NCI-H187 (cell line): Measurements from ENCODE around the gene RPL41.
"Not testable (repeated sequence)": the region's sequence is repeated elsewhere in the genome, so short reads cannot be mapped to it uniquely, and the experiment has no call there.

Source experiments
- DNase-seq, 2 experiments: peaks; one replicate each; lab custom pipeline; 2025; lab: John Stamatoyannopoulos, UW

Gene RPL41

DNA sequence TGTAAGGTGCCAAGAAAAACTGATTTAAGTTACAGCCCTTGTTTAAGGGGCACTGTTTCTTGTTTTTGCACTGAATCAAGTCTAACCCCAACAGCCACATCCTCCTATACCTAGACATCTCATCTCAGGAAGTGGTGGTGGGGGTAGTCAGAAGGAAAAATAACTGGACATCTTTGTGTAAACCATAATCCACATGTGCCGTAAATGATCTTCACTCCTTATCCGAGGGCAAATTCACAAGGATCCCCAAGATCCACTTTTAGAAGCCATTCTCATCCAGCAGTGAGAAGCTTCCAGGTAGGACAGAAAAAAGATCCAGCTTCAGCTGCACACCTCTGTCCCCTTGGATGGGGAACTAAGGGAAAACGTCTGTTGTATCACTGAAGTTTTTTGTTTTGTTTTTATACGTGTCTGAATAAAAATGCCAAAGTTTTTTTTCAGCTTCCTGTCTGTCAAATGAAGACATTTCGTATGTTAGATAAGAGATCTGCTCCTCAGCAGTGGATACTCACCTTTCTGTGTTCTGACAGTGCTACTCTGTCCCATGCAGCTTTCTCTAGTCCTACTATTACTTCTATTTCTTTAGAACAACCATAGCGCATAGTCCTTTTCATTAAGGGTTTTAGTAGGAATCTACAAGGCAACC is 13.2 kb upstream of the RPL41 start:
- DNase-seq = no peak

DNA sequence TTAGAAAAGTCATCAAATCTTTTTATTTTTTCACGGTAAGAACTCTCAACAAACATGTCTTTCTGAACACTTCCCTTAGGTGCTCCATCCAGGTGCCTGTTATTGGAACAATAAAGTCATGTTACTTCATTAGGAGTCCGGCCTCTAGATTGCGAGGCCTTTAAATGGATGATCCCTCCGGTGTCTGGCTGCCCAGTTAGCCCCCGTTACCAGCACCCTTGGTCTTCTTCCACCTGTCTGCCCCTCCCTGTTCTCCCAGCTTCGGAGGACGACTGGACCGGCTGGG is 12.7 kb upstream of the RPL41 start:
- no peak for DNase-seq

DNA sequence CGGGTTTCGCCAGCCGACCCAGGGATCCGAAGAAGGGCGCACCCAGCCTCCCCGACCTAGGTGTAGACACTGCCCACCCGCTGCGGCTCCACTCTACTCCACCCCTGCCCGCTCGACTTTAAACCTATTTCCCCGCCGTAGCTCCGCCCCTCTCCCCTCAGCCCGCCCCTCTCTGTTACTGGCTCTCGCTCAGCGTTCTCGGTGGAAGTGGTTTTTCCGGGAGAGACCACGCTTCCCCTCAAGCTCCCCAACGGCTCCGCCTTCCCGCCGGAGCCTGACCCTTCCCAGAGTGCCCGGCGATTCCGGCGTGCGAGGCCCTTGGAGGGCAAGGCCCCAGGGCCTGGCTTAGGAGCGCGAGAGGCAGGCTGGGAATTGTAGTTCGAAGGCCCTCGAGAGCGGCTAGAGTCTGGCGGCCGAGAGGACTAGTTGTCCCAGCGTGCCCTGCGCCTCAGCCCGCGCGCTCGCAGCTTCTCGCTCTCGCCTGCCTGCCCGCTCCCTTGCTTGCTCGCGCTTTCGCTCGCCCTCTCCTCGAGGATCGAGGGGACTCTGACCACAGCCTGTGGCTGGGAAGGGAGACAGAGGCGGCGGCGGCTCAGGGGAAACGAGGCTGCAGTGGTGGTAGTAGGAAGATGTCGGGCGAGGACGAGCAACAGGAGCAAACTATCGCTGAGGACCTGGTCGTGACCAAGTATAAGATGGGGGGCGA is 12.2 kb upstream of the RPL41 start, which contains the start of gene PA2G4:
TSS of gene PA2G4 (plus strand) at position 451 of the 706 bp plus-strand sequence. CDS start at position 630, 179 bp downstream.
- DNase-seq = peak; percentile 94 to 99

DNA sequence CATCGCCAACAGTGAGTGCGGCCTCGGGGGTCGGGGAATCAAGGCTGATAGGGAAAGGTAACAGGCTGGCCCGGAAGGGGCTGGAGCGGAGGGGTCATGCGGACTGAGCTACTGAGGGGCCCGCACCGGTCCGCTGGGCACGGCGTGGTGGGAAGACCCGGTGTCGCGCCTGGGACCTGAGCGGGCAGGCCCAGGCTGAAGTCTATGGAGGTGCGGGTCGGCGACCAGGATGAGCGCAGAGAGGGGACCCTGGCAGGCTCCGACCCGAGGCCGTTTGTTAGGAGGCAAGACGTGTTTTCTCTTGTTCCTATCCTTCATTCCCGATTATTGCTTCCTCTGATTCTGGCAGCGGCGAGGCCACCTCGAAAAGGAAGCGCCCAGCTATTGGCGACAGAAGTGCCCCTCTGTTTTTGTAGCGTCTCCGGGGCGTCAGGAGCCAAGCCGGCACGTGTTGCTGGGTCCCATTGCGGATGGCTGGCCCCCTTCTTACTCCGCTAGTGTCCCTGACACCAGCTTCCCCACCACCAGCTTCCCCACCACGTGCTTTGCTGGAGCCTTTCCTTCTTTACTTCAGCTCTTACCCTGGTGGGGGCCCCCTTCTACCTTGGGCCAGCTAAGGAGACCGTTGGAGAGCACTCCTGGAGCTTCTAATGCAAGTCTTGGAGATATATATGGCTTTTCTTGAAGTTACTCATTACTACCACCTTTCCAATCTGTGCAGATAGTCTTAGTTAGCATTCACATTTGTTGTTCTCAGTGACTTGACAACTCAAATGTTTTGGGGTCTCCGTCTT is 11.4 kb upstream of the RPL41 start:
- DNase-seq = no peak

DNA sequence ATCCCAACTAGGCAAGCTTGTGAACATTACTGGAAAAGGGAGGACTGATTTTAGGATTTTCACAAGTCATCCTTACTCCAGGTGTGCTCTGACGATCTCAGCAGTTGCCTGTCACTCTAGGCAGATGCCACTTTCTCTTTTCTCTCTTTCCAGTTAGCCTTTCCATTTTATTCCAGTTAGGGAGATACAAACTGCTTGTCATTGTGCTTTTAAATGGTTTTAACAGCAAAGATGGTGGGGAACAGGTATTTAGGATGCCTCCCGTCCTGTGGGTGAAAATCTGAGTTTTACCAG is 10.9 kb upstream of the RPL41 start:
- no peak for DNase-seq

DNA sequence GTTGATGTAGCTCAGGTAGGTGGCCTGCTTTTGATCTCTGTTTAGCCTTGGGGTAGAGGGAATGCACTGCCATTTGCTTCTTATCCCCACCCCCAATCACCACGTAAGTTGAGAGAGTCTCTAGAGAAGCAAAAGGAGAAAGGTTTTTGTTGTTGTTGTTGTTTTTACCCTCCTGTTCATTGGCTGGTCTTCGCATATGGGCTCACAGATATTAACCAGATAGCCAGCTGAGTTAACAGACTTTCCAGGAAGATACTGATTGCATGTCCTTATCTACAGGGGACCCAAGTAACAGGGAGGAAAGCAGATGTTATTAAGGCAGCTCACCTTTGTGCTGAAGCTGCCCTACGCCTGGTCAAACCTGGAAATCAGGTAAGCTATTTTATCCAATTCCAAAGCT is 9.2 kb upstream of the RPL41 start:
- no peak for DNase-seq

DNA sequence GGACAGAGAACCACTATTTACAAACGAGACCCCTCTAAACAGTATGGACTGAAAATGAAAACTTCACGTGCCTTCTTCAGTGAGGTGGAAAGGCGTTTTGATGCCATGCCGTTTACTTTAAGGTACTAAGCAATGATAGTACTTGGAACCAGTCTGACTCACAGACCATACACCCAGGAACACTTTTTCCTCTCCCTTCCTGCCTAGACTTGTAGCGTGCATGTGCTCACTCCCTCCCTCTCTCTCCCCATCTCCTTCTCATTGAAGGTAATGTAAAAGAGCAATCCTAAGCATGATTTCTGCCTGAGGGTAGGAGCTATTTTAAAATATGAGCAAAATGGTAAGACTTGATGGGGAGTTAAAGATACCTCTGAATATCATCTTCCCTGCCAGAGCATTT is 5.9 kb upstream of the RPL41 start:
- no peak for DNase-seq

DNA sequence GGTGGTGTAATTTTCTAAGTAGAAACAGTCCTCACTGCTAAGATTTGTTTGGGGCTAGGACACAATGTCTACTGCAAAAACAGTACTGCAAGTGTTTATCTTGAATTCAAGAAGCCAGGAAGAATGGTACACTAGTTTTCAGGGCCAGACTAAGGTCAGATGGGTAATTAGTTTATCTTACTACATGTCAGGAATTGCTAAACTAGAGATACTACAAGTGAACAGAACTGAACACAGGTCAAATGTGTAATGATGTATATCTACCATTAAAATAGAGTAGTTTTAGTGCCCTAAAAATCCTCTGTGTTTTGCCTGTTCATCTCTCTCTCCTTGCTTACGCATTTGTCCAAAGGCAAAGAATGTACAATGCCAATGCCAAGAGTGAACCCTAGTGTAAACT is 2.3 kb upstream of the RPL41 start:
- no peak for DNase-seq

DNA sequence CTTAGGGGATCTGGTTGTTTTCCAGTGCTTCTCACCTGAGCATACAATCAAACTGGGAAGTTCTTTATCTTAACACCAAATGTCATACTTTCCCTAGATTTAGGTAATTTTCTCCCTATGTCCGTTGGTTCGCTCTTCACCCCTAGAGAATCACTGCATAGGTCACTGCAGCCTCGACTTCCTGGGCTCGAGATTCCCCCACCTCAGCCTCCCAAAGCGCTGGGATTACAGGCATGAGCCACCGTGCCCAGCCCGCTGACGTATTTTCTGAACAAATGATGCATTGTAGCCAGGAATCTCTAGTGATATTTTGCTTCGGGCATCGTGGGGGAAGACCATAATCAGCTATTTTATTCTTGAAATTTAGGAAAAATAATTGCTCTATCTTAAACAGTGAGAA is 1.1 kb upstream of the RPL41 start:
- no peak for DNase-seq

DNA sequence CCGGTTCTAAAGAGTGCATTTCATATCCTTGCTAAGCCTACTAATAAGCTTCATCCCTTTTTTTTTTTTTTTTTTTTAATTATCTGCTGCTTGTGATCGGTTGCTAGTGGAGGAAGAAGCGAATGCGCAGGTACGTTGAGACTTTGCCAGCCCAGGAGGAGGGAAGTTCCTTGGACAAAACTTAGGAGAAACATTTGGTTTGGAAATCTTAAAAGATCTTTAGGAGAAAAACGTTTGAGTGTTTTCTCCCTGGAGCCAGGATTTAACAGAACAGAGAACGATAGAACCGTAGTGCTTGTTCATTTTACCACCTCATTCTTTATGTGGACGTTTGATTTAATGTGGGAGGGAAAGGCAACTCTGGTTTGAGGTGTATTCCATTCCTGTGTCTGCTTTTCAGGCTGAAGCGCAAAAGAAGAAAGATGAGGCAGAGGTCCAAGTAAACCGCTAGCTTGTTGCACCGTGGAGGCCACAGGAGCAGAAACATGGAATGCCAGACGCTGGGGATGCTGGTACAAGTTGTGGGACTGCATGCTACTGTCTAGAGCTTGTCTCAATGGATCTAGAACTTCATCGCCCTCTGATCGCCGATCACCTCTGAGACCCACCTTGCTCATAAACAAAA is 761 bp downstream of the RPL41 start:
- not testable (repeated sequence) for DNase-seq

DNA sequence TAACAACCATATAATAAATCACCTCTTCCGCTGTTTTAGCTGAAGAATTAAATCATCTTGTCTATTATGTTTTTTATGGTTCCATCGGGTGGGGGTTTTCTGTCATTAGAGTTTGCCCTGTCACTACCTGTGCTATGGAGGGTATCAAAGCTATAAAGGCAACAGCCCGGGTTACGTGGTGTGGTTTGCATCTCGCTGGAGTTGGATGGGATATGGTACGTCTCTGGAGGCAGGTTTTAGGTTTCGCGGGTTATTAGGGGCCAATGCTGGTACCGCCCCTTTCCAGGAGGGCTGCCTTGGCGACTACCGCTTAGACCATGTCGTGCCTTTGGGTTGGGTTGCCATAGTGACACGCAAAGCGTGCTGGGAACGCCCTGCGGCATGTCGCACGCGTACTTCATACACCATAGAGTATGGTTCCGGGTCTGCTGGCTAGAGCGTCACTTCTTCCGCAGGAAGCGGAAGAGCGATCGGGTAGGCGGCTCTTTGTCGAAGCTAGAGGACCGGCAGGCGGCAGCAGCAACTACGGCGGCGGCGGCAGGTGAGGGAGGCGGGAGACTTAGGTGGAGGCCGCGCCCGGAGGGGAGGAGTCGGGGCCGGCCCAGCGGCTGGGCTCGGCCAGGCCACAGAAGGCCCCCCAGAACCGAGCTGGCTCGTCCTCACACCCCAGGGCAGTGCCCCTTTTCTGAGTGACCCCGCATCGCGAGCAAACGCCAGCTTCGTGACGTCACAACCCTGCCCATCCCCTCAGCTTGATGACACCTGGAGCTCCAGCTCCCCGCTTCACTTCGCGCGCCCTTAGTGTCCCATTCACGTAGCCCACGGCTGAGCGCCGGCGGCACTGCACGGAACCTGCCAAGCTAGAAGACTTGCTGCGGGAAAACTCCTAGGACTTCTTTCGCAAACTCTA is 1.6 kb downstream of the RPL41 start, which contains the start of gene ZC3H10:
TSS of gene ZC3H10 (plus strand) at position 489 of the 910 bp plus-strand sequence. CDS start 2,297 bp downstream, outside the sequence.
- peak; percentile 94 to 98 for DNase-seq

DNA sequence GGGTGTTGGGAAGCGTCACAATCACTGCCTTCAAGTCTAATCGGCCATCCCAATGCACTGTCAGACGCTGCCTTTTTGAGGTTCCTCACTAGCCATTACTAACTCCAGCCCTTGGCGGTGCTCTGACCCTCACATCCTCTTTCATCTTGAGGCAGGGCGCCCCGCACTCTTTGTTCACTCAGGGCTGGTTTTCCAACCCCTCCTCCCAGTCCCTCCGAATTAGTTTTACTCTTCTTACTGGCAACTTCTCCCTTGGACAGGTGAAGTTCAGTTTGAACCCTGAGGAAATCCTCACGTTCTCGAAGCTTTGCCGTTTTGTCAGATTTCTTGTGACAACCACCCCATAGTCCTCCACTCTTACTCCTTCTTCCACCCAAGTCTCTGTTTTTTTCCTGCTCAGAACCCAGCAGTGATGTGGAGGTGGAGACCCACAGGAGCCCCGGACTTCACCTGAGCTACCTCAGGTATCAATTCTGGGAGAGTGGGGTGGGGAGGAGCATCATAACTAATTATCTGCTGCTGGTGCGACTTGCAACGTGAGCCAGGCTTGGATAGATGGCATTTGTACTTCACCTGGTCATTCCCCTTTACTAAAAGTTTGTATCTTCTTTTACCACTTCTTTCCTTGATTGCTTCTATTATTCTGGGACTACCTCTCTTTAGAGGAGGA is 2.4 kb downstream of the RPL41 start:
- DNase-seq = no peak

DNA sequence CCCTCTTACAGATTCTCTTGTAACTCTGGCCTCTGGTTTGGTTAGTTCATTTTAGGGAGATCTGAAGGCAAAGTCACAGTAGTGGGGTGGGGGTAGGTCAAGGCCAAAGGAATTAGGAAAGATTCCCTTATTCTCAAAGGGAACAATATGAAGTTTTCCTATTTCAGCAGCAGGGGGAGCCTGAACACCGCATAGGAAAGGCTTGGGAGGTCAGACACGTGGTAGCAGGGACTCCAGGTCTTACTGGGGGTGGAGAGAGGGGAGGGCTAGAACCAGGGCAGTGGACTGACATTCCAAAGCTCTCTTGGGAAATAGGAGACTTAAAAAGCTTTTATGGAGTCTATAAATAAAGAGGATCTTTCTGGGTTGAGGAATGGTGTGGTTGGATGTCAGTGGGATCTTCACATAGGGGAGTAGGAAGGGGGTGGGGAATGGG is 2.9 kb downstream of the RPL41 start:
- peak; percentile 18 to 64 for DNase-seq

DNA sequence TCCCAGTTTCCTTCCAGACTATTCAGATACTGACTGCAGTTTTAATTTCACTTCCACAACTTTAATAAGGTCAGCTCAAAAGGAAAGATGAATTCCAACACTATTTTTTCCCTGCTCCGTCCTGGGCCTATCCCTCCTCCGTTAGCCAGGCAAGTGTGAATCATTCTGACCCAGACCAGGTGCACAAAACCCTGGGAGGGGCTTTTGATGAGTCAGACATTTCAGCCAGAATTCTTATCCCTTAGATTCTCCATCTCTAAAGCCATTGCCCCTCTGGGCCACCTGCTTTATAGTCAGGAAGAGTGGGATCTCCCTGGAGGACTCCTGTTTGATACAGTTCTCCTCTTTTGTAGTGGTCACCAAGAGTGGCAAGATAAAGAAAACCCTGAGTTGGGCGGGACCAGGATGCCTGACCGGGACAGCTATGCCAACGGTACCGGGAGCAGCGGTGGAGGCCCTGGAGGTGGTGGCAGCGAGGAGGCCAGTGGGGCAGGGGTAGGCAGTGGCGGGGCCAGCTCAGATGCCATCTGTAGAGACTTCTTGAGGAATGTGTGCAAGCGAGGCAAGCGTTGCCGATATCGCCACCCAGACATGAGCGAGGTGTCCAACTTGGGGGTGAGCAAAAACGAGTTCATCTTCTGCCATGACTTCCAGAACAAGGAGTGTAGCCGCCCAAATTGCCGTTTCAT is 3.9 kb downstream of the RPL41 start:
- DNase-seq = no peak

DNA sequence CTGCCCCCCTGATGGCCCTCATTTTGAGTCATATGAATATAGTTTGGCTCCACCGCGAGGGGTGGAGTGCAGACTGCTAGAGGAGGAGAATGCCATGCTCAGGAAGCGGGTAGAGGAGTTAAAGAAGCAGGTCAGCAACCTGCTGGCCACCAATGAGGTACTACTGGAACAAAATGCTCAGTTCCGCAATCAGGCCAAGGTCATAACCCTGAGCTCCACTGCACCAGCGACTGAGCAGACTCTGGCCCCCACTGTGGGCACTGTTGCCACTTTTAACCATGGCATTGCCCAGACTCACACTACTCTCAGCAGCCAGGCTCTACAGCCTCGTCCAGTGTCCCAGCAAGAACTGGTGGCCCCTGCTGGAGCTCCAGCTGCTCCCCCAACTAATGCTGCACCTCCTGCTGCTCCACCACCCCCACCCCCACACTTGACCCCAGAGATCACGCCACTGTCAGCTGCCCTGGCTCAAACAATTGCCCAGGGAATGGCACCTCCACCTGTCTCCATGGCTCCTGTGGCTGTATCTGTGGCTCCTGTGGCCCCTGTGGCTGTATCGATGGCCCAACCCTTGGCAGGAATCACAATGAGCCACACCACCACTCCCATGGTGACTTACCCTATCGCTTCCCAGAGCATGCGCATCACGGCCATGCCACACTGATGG is 4.9 kb downstream of the RPL41 start:
- no peak for DNase-seq

DNA sequence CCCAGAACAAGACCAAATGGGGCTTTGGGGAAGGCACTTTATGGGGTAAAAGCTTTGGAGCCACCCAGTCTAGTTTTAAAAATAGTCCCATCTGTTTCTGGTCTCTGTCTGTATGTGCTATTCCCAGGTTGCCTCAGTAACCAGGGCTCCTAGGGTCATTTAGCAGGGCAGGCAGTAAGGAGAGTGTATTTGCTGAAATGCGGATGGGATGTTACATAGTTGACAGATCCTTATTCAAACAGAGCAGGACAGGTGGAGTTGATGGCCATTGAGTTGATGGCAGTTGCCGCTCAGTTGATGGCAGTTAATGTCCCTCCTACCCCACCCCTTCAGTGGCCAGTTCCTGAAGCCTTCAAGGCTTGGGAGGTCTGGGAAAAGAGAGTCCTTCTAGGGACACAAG is 6.2 kb downstream of the RPL41 start:
- no peak for DNase-seq

DNA sequence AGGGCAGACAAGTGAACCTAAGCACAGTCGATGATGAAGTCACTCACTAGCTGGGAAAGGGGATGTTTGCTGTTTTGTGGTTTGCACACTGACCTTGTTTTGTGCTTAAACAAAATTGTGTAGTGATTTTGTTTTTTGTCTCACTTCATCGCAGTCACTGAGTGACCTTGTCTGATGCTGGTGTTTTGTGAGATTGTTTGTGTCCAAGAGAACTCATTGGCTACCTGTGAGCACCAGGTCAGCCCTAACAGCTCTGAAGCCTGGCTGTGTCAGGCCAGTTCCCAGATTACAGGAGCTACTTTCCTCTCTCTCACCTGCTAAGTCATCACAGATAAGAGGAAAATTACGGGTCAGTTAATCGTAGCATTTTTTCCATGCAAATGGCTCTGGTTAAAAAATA is 7.7 kb downstream of the RPL41 start:
- no peak for DNase-seq

DNA sequence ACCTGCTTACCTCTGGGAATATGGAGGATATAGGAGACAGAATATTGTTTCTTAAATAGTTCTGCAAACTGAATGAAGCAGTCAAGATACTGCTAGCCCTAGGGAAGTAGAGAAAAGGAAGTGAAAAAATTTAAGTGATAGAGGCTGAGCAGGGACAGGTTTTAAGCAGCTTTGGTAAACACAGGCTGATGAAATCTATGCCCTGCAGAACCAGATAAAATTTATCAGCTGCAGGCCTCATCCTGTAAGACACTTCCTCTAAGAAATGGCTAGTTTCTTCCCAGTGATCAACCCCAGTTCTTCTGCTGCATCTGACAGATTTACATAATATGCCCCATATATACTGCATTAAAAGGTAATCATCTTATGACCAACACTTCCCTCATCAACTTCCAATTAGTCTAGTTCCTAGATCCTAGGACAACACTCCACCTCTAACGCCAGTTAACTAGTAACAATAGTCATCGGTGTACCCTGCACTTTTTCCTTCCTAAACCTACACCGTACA is 10.4 kb downstream of the RPL41 start:
- no peak for DNase-seq

DNA sequence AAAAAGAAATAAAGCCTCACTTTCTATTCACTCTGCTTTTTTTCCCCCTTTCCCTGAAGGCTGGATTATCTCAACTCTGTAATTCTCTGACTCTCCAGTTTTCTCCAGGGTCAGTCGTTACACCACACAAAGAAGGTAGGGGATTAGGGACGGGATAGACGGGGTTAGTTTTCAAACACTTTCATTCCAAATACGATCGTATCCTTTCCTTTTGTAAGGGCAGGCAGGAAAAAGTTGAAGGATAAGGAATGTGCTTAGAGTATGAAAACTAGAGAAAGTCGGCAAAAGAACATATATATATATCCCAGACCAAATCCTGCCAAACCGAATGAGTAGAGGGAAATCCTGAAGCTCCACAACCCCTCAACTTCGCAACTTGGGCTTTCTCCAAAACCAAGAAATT is 11.1 kb downstream of the RPL41 start:
- no peak for DNase-seq
